ENCODE data around the gene PSMB3. TPM values are rescaled to one million over a fixed set of nuclear protein-coding genes. Genes with fewer than 3 reads are reported as not detected.

PSMB3 gene
- total RNA-seq = 100 to 1,000 TPM; 235 to 375 TPM

DNA sequence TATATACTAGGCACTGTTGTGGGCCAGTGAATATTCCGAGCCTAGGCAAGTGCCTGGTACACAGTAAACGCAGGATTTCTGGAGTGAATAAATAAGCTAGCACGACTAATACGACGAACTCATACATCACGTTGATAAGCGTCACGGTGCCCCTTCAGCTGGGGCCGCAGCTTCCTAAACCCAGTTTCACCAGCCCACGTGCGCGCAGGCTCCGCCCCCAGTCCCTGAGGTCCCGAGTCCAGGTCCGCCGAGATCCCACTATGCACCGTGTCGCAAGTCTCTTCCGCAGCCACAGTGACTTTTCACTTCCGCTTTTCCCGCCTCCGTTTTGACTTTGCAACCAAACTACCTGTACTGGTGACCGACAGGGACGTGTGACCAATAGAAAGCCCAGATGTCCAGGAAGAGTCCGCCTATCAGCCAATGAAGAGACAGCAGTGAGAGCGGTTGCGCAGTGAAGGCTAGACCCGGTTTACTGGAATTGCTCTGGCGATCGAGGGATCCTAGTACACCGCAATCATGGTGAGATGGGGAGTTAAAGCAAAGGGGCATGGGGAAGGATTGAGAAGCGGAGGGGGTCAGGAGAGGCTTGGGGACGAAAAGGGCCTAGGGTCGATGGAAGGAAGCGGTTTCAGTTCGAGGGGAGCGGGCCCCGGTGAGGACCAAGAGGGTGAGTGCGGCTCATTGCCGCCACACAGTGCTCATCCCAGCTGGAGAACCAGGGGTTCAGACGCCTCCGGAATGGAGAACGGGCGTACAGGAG, at the start of gene PSMB3:
Gene PSMB3 (plus strand): TSS at position 434 of the 763 bp plus-strand sequence. CDS start 86 bp downstream, at position 520.
- peak within 1 kb of the TSS; percentile 86 for H3K4me3 Mint-ChIP-seq
- H3K9me3 Mint-ChIP-seq = no peaks in the 10 kb centered on the region
- peak within 1 kb of the TSS; percentile 95 for H3K27ac Mint-ChIP-seq
- ATAC-seq (replicated peaks) = peak; percentile 94
- peaks cover 27% of the 10 kb centered on the region for H3K4me1 Mint-ChIP-seq
- peaks cover 10% of the 10 kb centered on the region for H3K27me3 Mint-ChIP-seq
- H3K36me3 Mint-ChIP-seq (ENCODE audit: low read depth) = peaks cover 67% of the 10 kb centered on the region

- no peak for ATAC-seq (replicated peaks)
- Mint-ChIP-seq H3K4me3 (peak overlapping the region; percentile 96), H3K27me3 (no peaks in the 10 kb centered on the region), H3K4me1 (peaks cover 36% of the 10 kb centered on the region), H3K9me3 (no peaks in the 10 kb centered on the region), H3K27ac (peak overlapping the region; percentile 97), H3K36me3 (ENCODE audit: low read depth) (peaks cover 68% of the 10 kb centered on the region)
Measured at GRCh38 chr17:38702916-38703741, 49.4 kb upstream of the PSMB3 start.

GRCh38 chr17:38703742-38704605, 48.6 kb upstream of the PSMB3 start:
- H3K36me3 Mint-ChIP-seq (ENCODE audit: low read depth) = peaks cover 76% of the 10 kb centered on the region
- peak; percentile 8 for ATAC-seq (replicated peaks)
- H3K4me1 Mint-ChIP-seq = peaks cover 34% of the 10 kb centered on the region
- no peaks in the 10 kb centered on the region for H3K9me3 Mint-ChIP-seq
- peak overlapping the region; percentile 97 for H3K27ac Mint-ChIP-seq
- H3K4me3 Mint-ChIP-seq = peak overlapping the region; percentile 96
- no peaks in the 10 kb centered on the region for H3K27me3 Mint-ChIP-seq

DNA sequence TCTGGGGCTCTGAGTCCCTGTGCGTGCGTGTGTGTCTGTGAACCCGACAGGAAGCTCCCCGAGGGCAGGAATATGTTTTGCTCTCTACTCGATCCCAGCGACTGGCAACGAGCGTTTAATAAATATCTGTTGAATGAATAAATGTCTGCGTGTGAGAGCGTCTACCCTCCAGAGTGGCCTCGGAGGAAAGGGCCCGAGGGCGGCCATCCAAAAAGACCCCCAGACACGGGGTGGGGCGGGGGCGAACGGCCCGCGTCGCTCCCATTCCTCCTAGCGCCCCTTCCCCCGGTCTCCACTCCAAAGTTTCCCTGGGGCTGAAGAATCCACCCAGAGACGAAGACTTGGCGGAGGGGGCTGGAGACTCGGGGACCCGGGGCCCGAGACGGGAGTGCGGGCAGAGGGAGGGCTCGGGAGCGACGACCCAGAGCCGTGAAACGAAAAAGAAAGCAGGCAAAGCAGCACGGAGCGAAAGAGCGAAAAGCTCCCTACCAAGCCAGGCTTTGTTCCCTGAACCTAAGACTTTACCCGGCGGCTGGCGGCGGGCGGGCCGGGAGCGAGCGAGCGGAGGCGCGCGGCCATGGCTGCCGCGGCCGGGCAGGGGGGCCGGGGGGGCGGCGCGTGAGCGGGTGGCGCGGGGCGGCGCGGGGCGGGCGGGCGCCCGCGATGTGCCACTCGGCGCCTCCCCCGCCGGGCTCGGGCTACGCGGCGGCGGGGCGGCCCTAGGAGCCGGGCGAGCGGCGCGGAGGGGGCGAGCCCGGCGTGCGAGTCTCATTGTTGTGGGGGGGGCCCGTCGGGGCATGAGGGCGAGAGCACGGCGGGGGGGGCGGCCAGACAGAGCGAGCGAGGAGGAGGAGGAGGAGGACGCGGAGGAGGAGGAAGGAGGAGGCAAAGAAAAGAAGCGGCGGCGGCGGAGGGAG, 47.7 kb upstream of the PSMB3 start, which contains the start of gene MLLT6:
Gene MLLT6 (plus strand): TSS at position 668 of the 917 bp plus-strand sequence. CDS start 360 bp downstream, outside the sequence.
- peaks cover 85% of the 10 kb centered on the region for H3K36me3 Mint-ChIP-seq (ENCODE audit: low read depth)
- H3K9me3 Mint-ChIP-seq = no peaks in the 10 kb centered on the region
- peak within 1 kb of the TSS; percentile 97 for H3K27ac Mint-ChIP-seq
- H3K27me3 Mint-ChIP-seq = no peaks in the 10 kb centered on the region
- ATAC-seq (replicated peaks) = no peak
- H3K4me3 Mint-ChIP-seq = peak within 1 kb of the TSS; percentile 96
- peaks cover 33% of the 10 kb centered on the region for H3K4me1 Mint-ChIP-seq

DNA sequence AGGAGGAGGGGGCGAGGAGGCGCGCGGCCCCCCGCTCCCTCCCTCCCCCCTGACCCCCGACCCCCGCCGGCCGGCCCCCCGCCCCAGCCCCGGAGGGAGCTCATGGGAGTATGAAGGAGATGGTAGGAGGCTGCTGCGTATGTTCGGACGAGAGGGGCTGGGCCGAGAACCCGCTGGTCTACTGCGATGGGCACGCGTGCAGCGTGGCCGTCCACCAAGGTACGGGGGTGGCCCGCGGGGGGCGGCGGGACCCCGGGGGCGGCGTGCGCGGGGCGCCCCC, 47.1 kb upstream of the PSMB3 start:
- Mint-ChIP-seq H3K4me3 (peak overlapping the region; percentile 96), H3K27ac (peak overlapping the region; percentile 94), H3K36me3 (ENCODE audit: low read depth) (peaks cover 86% of the 10 kb centered on the region), H3K9me3 (no peaks in the 10 kb centered on the region), H3K27me3 (no peaks in the 10 kb centered on the region), H3K4me1 (peaks cover 33% of the 10 kb centered on the region)
- ATAC-seq (replicated peaks) = no peak

DNA sequence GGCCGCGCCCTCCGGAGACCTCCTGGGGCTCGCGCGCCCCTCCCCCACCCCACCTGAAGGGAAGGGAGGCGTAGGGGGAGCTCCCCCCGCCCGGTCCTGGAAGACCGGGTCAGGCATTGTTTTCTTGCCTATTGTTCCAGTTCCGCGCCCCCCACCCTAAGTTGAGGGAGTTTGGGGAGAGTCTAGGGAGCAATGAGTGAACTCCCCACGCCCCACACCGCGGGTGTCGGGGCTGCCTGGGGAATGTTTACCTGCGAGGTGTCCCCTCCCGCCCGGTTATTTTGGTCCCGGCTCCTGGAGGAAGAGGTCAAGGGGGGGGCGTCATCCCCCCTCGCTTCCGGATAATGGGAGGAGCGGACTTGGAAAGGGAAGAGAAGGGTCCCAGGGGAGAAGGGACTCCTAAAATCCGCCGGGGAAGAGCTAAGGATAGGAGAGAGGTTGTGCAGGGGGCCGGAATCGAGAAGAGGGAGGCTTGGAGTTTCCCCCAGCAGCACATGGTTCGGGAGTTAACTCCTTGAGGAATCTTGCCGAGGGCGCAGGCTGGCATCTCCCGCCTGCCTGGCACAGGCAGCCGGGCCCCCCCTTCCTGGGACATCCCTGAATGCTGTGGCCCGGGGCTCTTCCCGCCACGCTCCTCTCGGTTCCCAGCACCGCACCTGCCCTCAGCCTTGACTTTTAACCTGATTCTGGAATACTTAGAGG, 46.6 kb upstream of the PSMB3 start:
- Mint-ChIP-seq H3K4me1 (peaks cover 35% of the 10 kb centered on the region), H3K36me3 (ENCODE audit: low read depth) (peaks cover 89% of the 10 kb centered on the region), H3K4me3 (peak overlapping the region; percentile 96), H3K27me3 (no peaks in the 10 kb centered on the region), H3K27ac (peak overlapping the region; percentile 94), H3K9me3 (no peaks in the 10 kb centered on the region)
- ATAC-seq (replicated peaks) = no peak

DNA sequence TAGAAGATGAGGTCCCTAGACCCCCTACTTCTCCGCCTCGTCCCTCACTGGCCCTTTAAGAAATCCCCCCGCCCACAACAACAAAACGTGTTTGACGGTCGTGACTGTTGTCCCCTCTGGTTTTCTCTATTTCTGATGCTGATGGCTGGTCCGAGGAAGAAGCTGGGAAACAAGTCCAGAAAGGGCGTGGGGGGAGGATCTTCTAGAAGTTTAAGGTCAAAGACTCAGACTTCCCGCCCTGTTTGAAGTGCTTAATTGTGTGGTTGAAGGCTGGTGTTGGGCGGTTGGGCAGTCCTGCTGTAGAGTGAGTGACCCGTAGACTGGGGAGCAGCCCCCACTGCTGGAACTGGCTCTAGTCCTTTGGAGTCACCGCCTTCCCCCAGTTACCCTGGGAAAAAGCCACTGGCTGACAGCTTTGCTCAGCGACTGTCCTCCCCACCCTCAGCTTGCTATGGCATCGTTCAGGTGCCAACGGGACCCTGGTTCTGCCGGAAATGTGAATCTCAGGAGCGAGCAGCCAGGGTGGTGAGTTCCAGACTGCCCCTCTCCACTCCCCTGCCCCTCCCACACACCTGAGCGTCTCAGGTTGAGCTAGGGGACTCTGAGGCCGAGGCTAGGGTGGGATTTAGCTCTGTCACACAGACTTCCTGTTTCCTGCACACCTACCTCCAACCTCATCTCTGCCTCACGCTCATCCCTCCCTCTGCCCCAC, 45.9 kb upstream of the PSMB3 start:
- H3K4me3 Mint-ChIP-seq = peak overlapping the region; percentile 96
- H3K4me1 Mint-ChIP-seq = peaks cover 33% of the 10 kb centered on the region

GRCh38 chr17:38707678-38708351, 44.7 kb upstream of the PSMB3 start:
- Mint-ChIP-seq H3K4me1 (peaks cover 32% of the 10 kb centered on the region), H3K27me3 (no peaks in the 10 kb centered on the region), H3K27ac (peak overlapping the region; percentile 94), H3K4me3 (peak overlapping the region; percentile 96), H3K9me3 (no peaks in the 10 kb centered on the region), H3K36me3 (ENCODE audit: low read depth) (peaks cover 93% of the 10 kb centered on the region)
- no peak for ATAC-seq (replicated peaks)

More for the DNA sequence above, 45.9 kb upstream of the PSMB3 start:
- Mint-ChIP-seq H3K36me3 (ENCODE audit: low read depth) (peaks cover 90% of the 10 kb centered on the region), H3K27ac (peak overlapping the region; percentile 94), H3K9me3 (no peaks in the 10 kb centered on the region), H3K27me3 (no peaks in the 10 kb centered on the region)
- ATAC-seq (replicated peaks) = no peak

GRCh38 chr17:38709104-38709820, 43.3 kb upstream of the PSMB3 start:
- Mint-ChIP-seq H3K4me1 (peaks cover 32% of the 10 kb centered on the region), H3K4me3 (peak overlapping the region; percentile 13), H3K27me3 (no peaks in the 10 kb centered on the region), H3K36me3 (ENCODE audit: low read depth) (peaks cover 93% of the 10 kb centered on the region), H3K27ac (peak overlapping the region; percentile 61), H3K9me3 (no peaks in the 10 kb centered on the region)
- ATAC-seq (replicated peaks) = no peak

DNA sequence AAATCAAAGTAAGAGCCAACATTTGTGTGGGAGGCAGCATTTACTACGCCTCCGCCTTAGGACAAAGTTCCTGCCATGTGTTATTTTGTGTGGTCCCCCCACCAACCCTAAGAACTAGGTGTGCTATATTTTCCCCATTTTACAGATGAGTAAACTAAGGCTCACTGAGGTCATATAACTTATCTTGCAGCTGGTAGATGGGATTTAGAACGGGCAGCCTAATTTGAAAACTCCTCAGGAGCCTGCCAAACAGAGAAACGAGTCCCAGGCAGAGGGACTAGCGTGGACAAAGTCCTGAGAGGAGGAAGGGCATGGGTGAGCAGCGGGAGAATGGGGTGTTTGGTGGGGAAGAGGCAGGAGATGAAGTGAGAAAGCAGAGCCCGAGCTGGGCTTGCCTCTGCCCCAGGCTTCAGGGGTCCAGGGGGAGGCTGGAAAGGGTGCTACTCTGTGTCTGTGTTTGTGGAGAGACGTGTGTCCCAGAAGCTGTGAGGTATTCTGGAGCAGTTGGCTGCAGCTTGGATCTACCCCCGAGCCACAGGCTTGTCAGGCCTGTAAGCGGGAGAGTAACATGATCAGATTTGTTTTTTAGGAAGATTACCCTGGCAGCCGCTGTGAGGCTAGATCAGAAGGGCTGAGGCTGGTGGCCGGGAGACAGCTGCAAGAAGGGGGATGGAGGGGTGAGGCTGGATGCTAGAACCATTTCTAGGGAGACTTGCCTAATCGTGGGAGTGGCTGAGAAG, 42.5 kb upstream of the PSMB3 start:
- Mint-ChIP-seq H3K36me3 (ENCODE audit: low read depth) (peaks cover 94% of the 10 kb centered on the region), H3K4me3 (peak overlapping the region; percentile 13), H3K27me3 (no peaks in the 10 kb centered on the region), H3K27ac (peak overlapping the region; percentile 61), H3K9me3 (no peaks in the 10 kb centered on the region), H3K4me1 (peaks cover 37% of the 10 kb centered on the region)
- no peak for ATAC-seq (replicated peaks)

DNA sequence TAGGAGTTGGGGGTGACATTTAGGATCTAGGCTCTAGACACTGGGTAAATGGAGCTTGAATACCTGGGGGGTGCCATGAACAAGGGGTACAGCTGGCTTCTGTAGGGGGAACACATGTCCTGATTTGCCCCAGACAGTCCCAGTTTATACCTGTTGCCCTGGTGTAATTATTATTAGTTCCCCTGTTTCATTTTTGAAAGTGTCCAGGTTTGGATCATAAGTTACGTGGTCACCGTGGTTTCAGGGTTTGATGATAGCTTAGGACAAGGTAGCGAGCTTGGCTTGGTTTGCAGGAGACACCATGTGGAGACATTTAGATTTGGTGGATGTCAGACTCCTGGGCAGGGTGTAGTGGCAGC, 42.0 kb upstream of the PSMB3 start:
- peak overlapping the region; percentile 13 for H3K4me3 Mint-ChIP-seq
- no peaks in the 10 kb centered on the region for H3K27me3 Mint-ChIP-seq
- H3K4me1 Mint-ChIP-seq = peaks cover 43% of the 10 kb centered on the region
- H3K27ac Mint-ChIP-seq = peak overlapping the region; percentile 61
- no peak for ATAC-seq (replicated peaks)
- H3K36me3 Mint-ChIP-seq (ENCODE audit: low read depth) = peaks cover 100% of the 10 kb centered on the region
- H3K9me3 Mint-ChIP-seq = no peaks in the 10 kb centered on the region
